ENCODE data around the gene PQBP1. TPM values are rescaled to one million over a fixed set of nuclear protein-coding genes. Genes with fewer than 3 reads are reported as not detected.

Gene PQBP1, protein sequence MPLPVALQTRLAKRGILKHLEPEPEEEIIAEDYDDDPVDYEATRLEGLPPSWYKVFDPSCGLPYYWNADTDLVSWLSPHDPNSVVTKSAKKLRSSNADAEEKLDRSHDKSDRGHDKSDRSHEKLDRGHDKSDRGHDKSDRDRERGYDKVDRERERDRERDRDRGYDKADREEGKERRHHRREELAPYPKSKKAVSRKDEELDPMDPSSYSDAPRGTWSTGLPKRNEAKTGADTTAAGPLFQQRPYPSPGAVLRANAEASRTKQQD
- 56.7 and 94.3 TPM in 2 replicates for total RNA-seq

DNA sequence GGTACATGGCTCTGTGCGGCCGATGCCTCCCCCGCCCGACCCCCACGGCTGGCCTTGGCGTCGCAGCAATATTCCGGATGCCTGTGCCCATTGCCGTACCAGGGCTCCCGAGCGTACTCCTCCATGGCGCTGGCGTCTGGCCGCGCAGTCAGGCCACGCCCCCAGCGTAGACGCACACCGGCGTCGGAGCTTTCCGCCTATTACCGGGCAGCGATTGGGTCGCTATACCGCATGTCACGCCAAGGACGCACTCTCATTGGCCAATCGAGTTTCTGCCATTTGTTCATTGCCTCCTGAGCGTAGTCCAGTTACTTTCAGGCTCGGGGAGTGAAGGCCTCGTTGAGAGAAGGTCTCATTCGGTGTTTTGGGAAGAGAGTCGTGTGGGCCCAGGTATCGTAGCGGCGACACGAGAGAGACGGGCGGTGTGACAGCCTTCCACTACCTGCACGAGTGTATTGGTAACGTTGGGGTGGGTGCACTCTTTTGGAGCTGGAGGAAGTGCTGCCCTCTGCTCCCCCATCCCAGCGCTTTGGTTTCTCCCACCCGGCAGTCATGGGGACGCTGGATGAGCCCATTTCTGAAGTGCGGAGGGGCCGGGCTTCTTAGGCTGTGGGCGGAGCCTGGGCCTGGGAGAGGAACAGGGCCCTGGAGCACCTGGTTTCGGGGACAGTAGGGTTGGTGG, at the start of gene PQBP1, which contains the start of gene TIMM17B:
Gene PQBP1 (plus strand): TSS at position 306 of the 682 bp plus-strand sequence. CDS start 580 bp downstream, outside the sequence.
Gene TIMM17B (minus strand): TSS at position 144 of the 682 bp plus-strand sequence. CDS start 19 bp downstream, at position 125.

DNA sequence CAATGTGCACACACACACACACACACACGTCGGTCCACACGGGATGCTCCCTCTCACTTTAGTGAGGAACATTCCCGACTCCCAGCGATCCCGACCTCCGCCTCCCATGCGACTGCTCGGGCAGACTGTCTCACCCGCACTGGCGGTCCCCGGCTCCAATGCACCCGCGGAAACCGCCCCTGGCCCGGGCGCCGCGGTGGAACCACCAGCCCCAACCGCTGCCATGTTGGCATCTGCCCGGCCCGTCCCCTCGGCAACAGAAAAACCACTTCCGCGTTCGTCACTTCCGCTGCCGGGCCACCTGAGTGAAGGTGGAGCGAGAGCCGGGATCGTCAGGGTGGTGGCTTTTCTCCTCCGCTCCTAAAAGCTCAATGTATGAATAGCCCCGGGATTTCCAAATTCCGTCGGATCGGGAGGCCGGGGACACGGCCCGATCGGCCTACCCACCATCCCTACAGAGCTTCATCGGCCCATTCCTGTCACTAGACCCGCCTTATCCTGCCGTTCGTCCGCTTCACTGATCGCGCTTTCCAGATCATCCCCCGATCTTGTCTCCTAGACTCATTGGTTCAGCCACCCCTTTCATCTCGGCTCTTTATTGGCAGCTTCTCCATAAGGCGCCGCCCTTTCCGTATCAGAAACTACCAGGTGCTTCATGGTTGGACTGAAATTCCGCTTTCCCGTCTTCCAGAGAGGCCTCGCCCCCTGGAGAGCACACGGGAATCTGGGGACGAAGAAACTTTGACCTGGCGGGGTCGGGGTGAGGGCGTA, 13.9 kb downstream of the PQBP1 start, which contains the start of gene SLC35A2:
Gene SLC35A2 (minus strand): TSS at position 235 of the 771 bp plus-strand sequence. CDS start 10 bp downstream, at position 225.

DNA sequence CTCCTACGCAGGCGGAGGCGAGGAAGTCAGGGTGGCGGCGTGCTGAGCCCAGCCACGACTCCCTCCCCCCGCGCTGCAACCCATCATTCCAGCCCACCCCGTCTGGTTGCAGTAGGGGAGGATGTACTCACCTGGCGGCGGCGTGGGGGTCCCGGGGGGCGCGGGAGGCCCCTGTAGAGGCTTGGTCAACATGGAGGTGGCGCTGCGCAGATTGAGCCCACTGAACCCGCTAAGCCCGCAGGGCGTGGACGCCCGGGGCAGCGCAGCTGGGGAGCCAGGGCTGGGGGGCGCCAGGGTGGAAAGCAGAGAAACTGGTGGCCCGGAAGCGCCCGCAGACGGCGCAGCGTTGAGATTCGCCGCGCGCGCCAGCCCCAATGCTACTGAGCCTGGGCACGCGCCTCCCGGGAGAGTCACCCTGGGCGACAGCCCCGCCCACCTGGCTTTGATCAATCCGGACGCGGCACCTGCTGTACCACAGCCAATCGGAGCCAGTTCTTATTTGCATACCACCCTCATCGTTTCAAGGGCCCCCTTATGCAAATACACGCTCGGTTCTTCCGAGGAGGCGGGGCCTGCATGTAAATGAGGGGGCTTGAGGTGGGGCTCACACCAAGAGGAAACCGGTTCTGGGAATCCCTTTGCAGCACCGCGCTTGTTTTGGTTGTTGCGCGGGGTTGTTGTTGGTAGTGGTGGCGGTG, 21.1 kb downstream of the PQBP1 start, which contains the start of gene PIM2:
Gene PIM2 (minus strand): TSS at position 382 of the 698 bp plus-strand sequence. CDS start 190 bp downstream, at position 192.

Other genes with a start within 250 kb of the PQBP1 start
- gene WAS, start 214.1 kb upstream of the PQBP1 start, total RNA-seq = 0.14 TPM in 1 of 2 replicates, not detected in the other
- 4.2 and 20.0 TPM in 2 replicates for gene SUV39H1, start 201.2 kb upstream of the PQBP1 start, total RNA-seq
- gene GLOD5, start 136.2 kb upstream of the PQBP1 start, total RNA-seq = not detected in 2 replicates
- not detected in 2 replicates for gene GATA1, start 111.3 kb upstream of the PQBP1 start, total RNA-seq
- gene HDAC6, start 95.9 kb upstream of the PQBP1 start, total RNA-seq = 28.0 and 37.2 TPM in 2 replicates
- gene ERAS, start 71.4 kb upstream of the PQBP1 start, total RNA-seq = 0.22 TPM in 1 of 2 replicates, not detected in the other
- gene PCSK1N, start 62.3 kb upstream of the PQBP1 start, total RNA-seq = not detected in 2 replicates
- gene TIMM17B, start 162 bp upstream of the PQBP1 start, total RNA-seq = 35.5 and 42.0 TPM in 2 replicates
- gene SLC35A2, start 13.7 kb downstream of the PQBP1 start, total RNA-seq = 23.9 and 26.1 TPM in 2 replicates
- gene PIM2, start 21.1 kb downstream of the PQBP1 start, total RNA-seq = 13.2 and 19.3 TPM in 2 replicates
- 34.6 and 58.4 TPM in 2 replicates for gene OTUD5, start 59.7 kb downstream of the PQBP1 start, total RNA-seq
- gene KCND1, start 73.9 kb downstream of the PQBP1 start, total RNA-seq = under 0.01 and 0.14 TPM in 2 replicates
- 16.6 and 23.6 TPM in 2 replicates for gene GRIPAP1, start 104.3 kb downstream of the PQBP1 start, total RNA-seq
- gene TFE3, start 145.4 kb downstream of the PQBP1 start, total RNA-seq = 57.8 and 66.3 TPM in 2 replicates
- gene CCDC120, start 161.1 kb downstream of the PQBP1 start, total RNA-seq = 0.57 and 1.1 TPM in 2 replicates
- gene PRAF2, start 176.1 kb downstream of the PQBP1 start, total RNA-seq = 14.0 and 15.2 TPM in 2 replicates
- gene WDR45, start 182.0 kb downstream of the PQBP1 start, total RNA-seq = 65.3 and 152 TPM in 2 replicates
- gene GPKOW, start 225.8 kb downstream of the PQBP1 start, total RNA-seq = 17.8 and 19.9 TPM in 2 replicates